ENCODE measurements around the gene ACP2.

Gene ACP2

GRCh38 chr11:47272706-47273105, 24.1 kb upstream of the ACP2 start:
- Histone ChIP-seq H3K36me3 (ENCODE audit: control insufficient read depth in 2 of 2, insufficient read depth in 1 of 2, low read length in 2 of 2) (peaks cover 0 to 41% of the 10 kb centered on the region in 2 experiments; a peak in 1 of 3 replicates), H3K27ac (ENCODE audit: extremely low read depth, low read depth, low read length) (no peak overlapping the region), H3K9me3 (ENCODE audit: control insufficient read depth, insufficient read depth, low read depth, low read length) (no peaks in the 10 kb centered on the region), H3K4me1 (ENCODE audit: control insufficient read depth, insufficient read depth, low read length) (peaks cover 13% of the 10 kb centered on the region; the same call in 1 of the 2 replicates), H3K4me3 (ENCODE audit: low read depth, low read length) (no peak overlapping the region)
- ChIA-PET POLR2A (interaction anchor here (2.3 kb wide), 1 partner anchor 15 kb away, joined by 5 read pairs; the partner anchor contains the start of gene NR1H3), CTCF (interaction anchor here (1.0 to 3.1 kb wide), 3 partner anchors 14 to 82 kb away, joined by 3 to 33 read pairs (median 4); partner anchors contain the start of gene NR1H3)
- TF ChIP-seq ZNF155 (tag by site-specific recombination; IDR thresholded peaks at IDR 0.05) (no peak), REST (tag by site-specific recombination; IDR thresholded peaks at IDR 0.05) (peak; percentile 88), ZNF513 (tag by site-specific recombination; IDR thresholded peaks at IDR 0.05) (no peak), ZSCAN5A (tag by site-specific recombination; IDR thresholded peaks at IDR 0.05) (no peak)

- H3K4me3 ChIP-seq (ENCODE audit: low read depth, low read length): no peak overlapping the region
- ChIA-PET POLR2A (interaction anchor here (0.7 to 2.3 kb wide), 2 partner anchors 14 to 407 kb away, joined by 3 to 5 read pairs; partner anchors contain the start of gene NR1H3), CTCF (interaction anchor here (1.0 to 3.1 kb wide), 4 partner anchors 9 to 83 kb away, joined by 3 to 33 read pairs (median 6); partner anchors contain the start of gene NR1H3)
- H3K27ac ChIP-seq (ENCODE audit: extremely low read depth, low read depth, low read length): no peak overlapping the region
- H3K36me3 ChIP-seq (ENCODE audit: control insufficient read depth in 2 of 2, insufficient read depth in 1 of 2, low read length in 2 of 2): peaks cover 0 to 35% of the 10 kb centered on the region in 2 experiments; a peak in 1 of 3 replicates
- H3K4me1 ChIP-seq (ENCODE audit: control insufficient read depth, insufficient read depth, low read length): peaks cover 13% of the 10 kb centered on the region; the same call in 1 of the 2 replicates
- H3K9me3 ChIP-seq (ENCODE audit: control insufficient read depth, insufficient read depth, low read depth, low read length): no peaks in the 10 kb centered on the region
- TF ChIP-seq ZNF133 (tag by site-specific recombination; IDR thresholded peaks at IDR 0.05): no peak
- TF ChIP-seq OSR2 (tag by site-specific recombination; IDR thresholded peaks at IDR 0.05): no peak
- no peak for TF ChIP-seq ZNF433 (tag by site-specific recombination; IDR thresholded peaks at IDR 0.05; ENCODE audit: low read depth)
- TF ChIP-seq ZNF274 (IDR thresholded peaks at IDR 0.05; ENCODE audit: low read length): no peak
- TF ChIP-seq ZNF274 (tag by site-specific recombination; IDR thresholded peaks at IDR 0.05; ENCODE audit: borderline replicate concordance): no peak
- TF ChIP-seq ZNF335 (tag by site-specific recombination; conservative IDR thresholded peaks at IDR 0.05): no peak
- no peak for TF ChIP-seq SP3 (tag by site-specific recombination; IDR thresholded peaks at IDR 0.05)
- TF ChIP-seq ZBTB11 (tag by site-specific recombination; conservative IDR thresholded peaks at IDR 0.05; ENCODE audit: low read depth): no peak
- no peak for TF ChIP-seq ZSCAN5A (tag by site-specific recombination; IDR thresholded peaks at IDR 0.05)
- TF ChIP-seq ZNF26 (tag by site-specific recombination; IDR thresholded peaks at IDR 0.05): no peak
- TF ChIP-seq ZSCAN16 (tag by site-specific recombination; IDR thresholded peaks at IDR 0.05): no peak
- no peak for TF ChIP-seq ZNF548 (tag by site-specific recombination; IDR thresholded peaks at IDR 0.05)
- TF ChIP-seq ZNF19 (tag by site-specific recombination; IDR thresholded peaks at IDR 0.05; ENCODE audit: low read depth): no peak
- TF ChIP-seq ZSCAN4 (tag by site-specific recombination; IDR thresholded peaks at IDR 0.05): no peak
These were observed 23.5 kb upstream of the ACP2 start for GRCh38 chr11:47271961-47272661.
